Cardiac ventricle fibroblast (primary cell): ENCODE results near the gene DIPK1C. TPM values are rescaled to one million over a fixed set of nuclear protein-coding genes. Genes with fewer than 3 reads are reported as not detected.

Experiments
- total RNA-seq: library from RNA; depleted of rRNA; stranded (reverse); fragments of >200 nt; gene quantifications from 2 replicates; pipeline ENCODE4 v1.2.3, GENCODE V29; 2015

Gene DIPK1C
- total RNA-seq = not detected in 2 replicates

DNA sequence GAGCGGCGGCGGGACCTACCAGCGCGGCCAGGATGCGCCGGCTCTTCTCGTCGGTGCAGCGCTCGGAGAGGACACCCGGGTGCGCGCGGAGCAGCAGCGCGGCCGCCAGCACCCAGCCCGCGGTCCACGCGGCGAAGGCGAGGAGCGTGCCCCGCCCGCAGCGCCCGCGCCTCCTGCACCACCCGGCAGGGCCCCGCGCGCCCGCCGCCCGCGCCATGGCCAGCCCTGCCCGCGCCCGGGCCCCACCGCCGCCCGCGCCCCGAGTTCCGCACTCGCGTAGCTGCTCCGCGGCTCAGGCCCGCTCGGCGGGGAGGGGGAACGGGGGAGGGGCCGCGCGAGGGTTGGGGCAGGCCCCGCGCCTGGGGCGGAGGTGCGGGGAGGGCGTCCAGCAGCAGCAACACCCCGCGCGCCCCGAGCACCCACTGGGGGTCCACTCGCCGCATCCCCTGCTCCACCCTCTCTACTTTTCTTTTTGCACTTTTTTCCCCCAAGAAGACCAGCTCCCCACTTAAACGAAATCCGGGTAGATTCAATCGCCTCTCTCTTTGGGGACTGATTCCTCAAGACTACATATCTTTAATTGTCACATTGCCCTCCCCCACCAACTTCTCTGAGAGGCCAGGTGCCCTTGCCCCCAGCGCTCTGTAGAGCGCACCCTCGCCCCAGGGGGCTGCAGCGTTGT, at the start of gene DIPK1C:
TSS of gene DIPK1C (minus strand) at position 266 of the 682 bp plus-strand sequence. CDS start at position 217, 49 bp downstream.

DNA sequence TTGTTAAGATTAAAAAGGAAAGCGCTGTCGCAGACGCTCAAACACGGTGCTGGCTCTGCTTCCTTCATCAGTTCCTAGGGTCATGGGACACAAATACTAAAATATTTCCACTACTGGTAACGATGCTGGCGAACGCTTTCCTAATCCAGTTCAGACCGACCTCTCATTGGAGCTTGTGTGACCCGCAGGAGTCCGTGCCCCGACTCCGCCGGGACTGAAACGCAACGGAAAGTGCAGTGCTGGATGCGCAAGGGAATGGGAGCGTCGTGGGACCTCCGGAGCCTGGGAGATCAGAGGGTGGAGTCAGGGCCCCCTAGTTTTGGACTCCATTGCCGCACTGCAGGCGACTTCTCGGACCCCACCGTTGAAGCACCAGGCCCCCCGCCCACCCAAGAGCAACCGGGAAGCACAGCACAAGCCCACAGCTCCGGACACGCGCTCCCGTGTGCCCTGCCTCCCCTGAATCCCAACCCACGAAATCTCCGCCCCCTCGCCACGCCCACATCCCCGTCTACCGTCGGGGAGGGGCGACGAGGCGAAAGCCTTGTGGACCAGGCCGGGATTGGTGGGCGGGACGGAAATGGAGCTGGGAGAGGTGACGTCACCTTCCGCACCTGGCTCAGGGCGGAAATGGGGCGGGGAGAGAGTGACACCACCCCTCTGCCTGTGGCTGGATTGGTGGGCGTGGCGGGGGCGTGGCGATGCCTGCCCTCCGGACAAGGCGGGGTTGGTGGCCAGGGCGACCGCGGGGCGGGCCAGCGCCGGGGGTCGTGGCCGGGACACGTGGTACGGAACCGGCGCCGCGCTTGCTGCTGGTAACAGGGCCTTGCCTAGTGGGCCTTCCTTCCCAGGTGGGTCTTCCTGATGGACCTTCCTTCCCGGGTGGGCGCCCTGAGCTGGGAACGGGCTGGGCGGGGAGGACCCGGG, 38.7 kb upstream of the DIPK1C start, which contains the start of gene CNDP2:
TSS of gene CNDP2 (plus strand) at position 783 of the 927 bp plus-strand sequence. CDS start 3,611 bp downstream, outside the sequence.

Other genes with a start within 250 kb of the DIPK1C start
- 197 and 251 TPM in 2 replicates for gene CYB5A, start 165.3 kb downstream of the DIPK1C start, total RNA-seq
- gene C18orf63, start 141.5 kb downstream of the DIPK1C start, total RNA-seq = not detected in 2 replicates
- 53.1 and 69.1 TPM in 2 replicates for gene CNDP2, start 39.1 kb upstream of the DIPK1C start, total RNA-seq
- gene CNDP1, start 77.2 kb upstream of the DIPK1C start, total RNA-seq = not detected in 2 replicates
- 5.7 and 7.2 TPM in 2 replicates for gene ZNF407, start 140.6 kb upstream of the DIPK1C start, total RNA-seq